OCI-LY7 (cell line): ENCODE data around the gene CNIH3.

Experiments used
- EZH2phosphoT487 ChIP-seq: fragments of 200-600 bp; sonication (generic); IDR thresholded peaks from 2 replicates; pipeline ENCODE4 v1.6.1; 2018; ENCODE audit warnings: low read depth, borderline replicate concordance, mild to moderate bottlenecking, mixed run types, antibody characterized with exemption, low read length, moderate library complexity, mixed read lengths
- TF ChIP-seq, protein P1 (sequence below): fragments of 200-600 bp; sonication (generic); conservative IDR thresholded peaks from 2 replicates; pipeline ENCODE4 v1.5.1; 2014; ENCODE audit warnings: mild to moderate bottlenecking, antibody characterized with exemption, low read length, moderate library complexity, mixed read lengths

DNA sequence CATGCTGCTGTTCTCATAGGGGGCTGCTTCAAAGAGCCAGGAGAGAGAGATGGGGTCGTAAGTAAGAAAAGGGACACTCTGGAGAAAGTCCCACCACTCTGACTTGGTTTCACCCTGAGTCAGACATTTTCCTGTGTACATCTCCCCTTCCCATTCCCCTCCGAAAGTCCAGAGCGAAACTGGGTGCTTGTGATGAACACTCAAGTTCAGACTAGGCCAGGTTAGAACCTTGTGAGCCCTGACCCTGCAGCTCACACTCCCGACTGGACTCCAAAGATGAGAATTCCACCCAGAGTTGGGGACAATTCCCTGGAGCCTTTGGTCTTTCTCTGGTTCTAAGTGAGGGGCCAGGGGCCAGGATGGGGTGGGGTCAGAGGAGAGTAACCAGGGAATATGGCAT lies 139.5 kb downstream of the CNIH3 start:
- TF ChIP-seq, protein P1, sequence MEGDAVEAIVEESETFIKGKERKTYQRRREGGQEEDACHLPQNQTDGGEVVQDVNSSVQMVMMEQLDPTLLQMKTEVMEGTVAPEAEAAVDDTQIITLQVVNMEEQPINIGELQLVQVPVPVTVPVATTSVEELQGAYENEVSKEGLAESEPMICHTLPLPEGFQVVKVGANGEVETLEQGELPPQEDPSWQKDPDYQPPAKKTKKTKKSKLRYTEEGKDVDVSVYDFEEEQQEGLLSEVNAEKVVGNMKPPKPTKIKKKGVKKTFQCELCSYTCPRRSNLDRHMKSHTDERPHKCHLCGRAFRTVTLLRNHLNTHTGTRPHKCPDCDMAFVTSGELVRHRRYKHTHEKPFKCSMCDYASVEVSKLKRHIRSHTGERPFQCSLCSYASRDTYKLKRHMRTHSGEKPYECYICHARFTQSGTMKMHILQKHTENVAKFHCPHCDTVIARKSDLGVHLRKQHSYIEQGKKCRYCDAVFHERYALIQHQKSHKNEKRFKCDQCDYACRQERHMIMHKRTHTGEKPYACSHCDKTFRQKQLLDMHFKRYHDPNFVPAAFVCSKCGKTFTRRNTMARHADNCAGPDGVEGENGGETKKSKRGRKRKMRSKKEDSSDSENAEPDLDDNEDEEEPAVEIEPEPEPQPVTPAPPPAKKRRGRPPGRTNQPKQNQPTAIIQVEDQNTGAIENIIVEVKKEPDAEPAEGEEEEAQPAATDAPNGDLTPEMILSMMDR = no peak
- TF ChIP-seq EZH2phosphoT487 = no peak
